Activated CD4-positive, alpha-beta T cell treated with anti-CD3 and anti-CD28 coated beads, Interleukin-2, Interleukin-6, amounts not matched to agents 100 ng/mL and 50 ng/mL, durations not matched to agents 16 hours and 8 hours (primary cell): Measurements from ENCODE around the gene RASGEF1B.
"Not testable (repeated sequence)": the region's sequence is repeated elsewhere in the genome, so short reads cannot be mapped to it uniquely, and the experiment has no call there.

Experiments used
- DNase-seq: peaks from one replicate; pipeline ENCODE4 v3.0.0-alpha.2; 2020

RASGEF1B gene

DNA sequence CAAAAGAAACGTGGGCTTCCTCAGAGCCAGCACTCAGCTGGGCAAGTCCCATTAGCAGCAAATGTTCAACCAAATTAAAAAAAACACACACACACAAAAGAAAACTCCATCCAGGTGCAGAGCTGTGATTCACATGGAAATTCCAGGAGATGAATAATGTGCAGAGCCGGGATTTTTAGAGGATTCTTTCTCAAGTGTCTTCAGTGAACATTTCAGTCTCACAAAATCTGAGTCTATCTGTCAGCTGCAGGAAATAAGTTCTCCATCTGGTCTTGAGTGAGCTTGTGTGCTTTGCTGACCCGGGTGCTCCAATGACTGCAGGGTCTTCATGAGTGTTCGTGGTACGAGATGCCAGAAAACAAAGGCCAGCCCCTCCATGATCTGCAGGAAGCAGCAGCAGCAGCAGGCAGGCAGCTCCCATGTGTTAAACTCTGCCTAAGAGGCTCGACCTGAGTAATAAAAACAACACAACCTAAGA, 44.3 kb downstream of the RASGEF1B start:
- DNase-seq = no peak

DNA sequence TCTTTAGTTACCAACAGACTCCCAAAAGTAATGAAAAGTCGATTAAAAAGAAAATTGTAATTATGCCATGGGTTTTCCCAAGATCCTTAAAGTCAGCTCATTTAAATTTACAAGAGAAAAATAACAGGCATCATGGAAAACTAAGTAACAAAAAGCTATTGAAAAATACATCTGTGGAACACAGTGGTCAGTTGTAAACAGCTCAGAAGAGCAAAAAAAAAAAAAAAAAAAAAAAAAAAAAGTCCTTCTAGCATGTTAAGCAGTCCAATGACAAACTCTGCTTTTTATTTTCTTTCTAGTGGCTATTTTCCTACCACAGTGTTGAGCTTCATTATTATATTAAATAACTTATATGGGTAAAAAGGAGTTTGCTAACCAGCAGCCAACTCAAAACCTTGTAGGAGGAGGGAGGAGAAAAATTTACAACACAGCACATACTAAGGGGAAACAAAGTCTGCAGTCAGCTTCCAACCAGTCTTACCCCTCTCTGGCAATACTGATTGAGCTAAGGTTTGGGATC, 44.9 kb downstream of the RASGEF1B start:
- DNase-seq = no peak

DNA sequence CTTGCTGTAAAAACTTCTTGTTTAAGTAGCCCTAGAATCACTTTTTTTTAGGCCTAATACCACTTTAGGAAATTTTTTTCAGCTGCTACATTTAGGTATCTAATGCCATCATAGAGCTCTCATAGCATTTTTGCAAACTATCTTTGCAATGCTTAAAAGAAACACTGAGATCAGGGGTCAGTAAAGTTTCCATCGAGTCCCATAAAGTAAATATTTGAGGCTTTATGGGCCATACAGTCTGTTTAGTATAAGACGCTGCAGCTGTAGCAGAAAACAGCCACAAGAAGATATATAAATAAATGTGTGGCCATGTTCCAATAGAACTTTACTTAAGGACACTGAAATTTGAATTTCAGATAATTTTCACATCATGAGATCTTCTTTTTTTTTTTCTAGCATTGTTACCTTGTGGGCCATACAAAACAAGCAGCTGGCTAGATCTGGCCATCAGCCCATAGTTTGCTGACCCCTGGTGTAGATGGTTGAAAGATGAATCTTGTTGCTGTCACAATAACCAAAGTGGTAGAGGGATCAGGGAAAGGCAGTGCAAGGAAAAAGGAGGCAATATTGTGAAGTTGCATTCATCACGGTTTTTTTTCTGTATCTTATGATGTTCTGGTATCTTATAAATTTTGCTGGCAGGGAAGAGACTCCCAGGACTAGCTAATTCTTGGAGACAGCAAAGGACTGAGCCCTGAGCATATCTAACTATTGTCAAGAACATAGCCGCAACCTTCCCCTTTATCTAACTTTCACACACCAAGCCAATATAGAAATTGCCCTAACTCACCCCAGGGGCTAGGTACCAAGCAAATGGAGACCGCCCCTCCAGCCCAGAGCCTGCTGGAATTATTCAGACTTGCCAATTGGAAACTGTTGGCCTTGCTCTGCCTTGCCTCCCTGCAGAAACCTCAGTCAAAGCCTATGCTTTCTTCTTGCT, 46.6 kb downstream of the RASGEF1B start:
- no peak for DNase-seq

DNA sequence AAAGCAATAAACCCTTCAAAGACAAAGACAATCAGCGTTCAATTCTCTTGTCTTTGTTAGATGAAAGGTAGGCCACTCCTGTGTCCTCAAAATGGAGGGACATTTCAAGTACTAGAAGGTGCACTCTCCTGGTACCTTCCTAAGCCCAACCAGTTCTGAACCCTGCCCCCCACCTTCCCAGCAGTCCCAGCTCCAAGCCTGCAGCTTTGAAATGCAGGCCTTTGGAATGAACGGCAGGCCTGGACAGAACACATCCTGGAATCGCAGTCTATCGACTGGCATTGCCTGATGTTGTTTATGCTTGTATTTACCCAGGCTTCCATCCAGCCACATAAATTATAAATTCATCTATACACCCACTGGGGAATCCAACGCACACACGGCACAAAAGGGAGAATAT, 47.4 kb downstream of the RASGEF1B start:
- DNase-seq = no peak

DNA sequence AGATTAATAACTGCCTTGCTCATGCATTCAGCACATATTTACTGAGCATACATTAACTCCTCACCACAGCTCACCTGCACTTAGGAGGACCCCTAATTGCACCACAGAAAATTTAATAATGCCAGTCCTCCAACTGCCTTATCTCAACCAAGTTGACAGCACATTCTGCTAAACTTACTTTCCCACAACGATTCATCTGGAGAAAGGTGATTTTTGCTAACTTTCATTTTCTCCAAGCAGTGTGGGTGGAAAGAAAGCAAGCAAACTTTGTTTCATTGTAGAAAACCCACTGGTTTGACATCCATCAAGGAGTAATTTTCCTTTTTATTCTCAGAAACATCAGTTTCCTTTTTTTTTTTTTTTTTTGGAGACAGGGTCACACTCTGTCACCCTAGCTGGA, 49.1 kb downstream of the RASGEF1B start:
- DNase-seq = peak; percentile 21

DNA sequence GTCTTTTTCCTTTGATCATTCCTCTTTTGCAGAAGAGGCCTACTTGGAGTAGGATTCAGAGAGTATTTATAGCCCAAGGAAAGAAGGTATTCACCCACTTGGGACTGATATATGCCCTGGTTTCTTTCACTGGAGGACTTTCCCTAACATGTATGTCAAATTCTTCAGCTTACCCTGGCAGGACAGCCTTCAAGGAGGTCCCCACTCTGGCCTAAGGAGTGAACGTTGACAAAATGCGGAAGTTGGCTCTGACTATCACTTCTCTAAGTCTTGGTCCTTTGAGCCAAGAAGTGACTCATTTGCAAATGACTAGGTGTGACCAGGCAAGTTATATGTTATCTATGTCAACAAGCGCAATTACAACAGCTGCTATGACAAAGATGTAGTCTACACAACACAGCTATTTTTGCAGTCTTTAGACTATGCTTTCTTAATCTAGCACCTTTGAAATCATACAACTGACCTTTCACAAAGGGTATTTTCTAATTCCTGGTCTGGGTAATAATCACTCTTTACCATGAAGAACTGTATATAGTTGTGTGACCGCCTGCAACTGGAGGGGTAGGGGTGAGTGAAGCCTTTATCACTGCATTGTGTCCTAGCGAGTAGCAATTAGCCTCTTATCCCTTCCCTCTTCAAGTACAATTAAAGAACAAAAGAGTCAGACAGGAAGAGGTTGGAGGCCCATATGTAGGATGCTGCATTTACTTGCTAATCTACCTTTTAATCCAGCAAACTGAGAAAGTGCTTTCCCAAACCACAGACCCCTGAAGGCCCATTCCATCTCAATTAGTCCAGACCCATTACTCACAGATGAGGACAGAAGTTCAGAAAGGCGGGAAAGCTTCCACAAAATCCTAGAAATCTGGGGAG, 50.1 kb downstream of the RASGEF1B start:
- peak; percentile 11 for DNase-seq

DNA sequence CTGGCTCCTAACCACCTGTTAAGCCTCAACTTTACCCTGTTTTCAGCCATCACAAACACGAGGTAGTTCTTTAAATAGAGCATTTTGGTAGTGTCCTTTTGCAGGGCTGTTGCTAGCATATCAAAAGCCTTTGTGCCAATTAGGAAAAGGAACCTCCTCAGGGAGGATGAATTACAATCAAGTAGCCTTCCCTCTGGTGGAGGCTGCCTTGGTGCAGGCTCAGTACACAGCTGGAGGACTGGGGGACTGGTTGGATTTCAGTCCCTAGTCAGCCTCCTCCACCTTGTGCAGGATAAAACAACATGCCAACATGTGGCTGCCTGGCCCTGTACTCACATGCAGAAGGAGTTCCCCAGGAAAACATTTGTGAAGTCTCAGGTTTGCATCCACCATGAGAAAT, 53.1 kb downstream of the RASGEF1B start:
- DNase-seq = no peak

DNA sequence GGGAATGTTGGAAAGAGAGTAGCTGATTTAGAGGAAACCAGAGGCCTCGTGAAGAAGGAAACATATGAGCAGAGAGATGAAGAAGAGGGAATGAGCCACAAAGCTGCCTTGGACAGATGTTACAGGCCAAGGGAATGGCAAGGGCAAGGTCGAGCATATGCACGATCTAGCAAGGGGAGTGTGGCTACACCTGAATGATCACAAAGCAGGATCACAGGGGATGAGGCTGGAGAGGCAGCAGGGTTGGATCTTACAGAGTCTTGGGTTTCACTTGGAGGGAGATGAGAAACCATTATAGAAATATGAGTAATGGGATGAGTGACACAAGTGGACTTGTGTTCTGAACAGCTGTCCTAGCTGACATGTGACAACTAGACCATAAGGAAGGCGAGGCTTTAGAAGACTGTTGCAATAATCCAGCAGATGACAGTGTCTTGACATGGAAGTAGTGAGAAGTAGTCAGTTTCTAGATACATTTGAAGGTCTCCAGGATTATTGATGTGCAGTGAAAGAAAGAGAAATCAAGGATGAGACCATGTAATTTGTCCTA, 58.7 kb downstream of the RASGEF1B start:
- no peak for DNase-seq

DNA sequence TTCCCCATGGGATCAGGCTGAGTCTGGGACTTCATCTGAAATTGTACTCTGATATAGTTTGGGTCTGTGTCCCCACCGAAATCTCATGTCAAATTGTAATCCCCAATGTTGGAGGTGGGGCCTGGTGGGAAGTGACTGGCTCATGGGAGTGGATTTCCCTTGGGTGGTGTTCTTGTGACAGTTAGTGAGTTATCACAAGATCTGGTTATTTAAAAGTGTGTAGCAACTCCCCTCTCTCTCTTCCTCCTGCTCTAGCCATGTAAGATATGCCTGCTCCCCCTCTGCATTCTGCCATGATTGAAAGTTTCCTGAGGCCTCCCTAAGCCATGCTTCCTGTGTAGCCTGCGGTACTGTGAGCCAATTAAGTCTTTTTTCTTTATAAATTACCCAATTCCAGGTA, 61.0 kb downstream of the RASGEF1B start:
- no peak for DNase-seq

DNA sequence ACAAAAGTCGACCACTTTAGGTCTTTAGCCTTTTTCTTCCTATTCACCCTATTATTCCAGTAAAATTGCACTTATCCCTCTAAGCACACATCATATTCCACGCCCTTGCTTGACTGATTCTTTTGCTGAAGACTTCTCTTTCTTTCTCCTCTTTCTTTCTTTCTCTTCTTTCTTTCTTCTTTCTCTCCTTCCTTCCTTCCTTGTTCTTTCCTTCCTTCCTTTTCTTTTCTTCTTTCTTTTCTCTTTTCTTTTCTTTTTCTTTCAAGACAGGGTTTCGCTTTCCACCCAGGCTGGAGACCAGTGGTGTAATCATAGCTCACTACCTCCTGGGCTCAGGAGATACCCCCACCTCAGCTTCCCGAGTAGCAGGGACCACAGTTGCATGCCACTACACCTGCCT, 61.9 kb downstream of the RASGEF1B start:
- no peak for DNase-seq

DNA sequence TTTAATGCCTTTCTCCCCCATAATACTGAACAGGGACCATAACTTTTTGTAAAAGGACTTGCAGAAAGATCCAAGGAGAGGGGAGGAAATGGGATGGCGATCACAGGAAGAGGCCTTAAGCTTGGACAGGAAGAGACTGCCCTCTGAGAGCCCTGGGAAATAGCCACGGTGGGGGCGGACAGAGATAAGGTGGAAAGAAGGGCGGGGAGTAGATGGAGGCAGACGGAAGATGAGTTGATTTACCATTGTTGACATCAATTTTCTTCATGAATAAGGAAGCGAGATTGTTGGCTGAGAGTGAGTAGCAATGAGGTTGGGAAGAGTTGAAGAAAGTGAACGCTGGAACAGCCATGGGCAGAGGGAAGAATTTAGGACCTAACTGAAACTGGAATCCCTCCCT, 63.4 kb downstream of the RASGEF1B start:
- DNase-seq = no peak

DNA sequence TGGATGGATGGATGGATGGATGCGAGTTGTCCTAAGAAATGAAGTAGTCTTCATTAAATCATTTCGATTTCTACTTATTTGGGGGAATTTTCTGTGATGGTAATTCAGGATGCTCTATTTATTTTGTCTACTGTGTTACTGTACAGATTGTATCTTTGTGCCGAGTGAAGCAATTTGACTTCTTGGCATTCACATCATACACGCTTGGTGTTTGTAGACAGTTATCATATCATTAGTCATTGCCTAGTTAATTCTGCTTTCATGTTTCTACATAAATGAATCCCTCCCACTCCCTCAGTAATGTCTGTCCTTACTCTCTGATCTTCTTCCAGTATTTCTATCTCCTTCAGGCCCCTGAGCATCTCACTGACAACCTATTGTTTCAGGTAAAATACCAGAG, 64.0 kb downstream of the RASGEF1B start:
- DNase-seq = no peak

DNA sequence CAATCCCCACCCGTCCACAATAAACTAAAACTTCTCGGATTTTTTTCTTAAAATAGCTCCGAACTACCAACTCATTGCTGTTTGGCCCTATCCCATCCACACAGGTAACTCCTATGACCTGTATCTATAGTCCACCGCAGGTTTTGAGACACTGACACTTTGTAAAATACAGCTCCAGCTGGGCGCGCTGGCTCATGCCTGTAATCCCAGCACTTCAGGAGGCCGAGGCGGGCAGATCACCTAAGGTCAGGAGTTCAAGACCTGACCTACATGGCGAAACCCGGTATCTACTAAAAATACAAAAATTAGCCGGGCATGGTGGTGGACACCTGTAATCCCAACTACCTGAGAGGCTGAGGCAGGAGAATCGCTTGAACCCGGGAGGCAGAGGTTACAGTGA, 65.2 kb downstream of the RASGEF1B start:
- DNase-seq = not testable (repeated sequence)

DNA sequence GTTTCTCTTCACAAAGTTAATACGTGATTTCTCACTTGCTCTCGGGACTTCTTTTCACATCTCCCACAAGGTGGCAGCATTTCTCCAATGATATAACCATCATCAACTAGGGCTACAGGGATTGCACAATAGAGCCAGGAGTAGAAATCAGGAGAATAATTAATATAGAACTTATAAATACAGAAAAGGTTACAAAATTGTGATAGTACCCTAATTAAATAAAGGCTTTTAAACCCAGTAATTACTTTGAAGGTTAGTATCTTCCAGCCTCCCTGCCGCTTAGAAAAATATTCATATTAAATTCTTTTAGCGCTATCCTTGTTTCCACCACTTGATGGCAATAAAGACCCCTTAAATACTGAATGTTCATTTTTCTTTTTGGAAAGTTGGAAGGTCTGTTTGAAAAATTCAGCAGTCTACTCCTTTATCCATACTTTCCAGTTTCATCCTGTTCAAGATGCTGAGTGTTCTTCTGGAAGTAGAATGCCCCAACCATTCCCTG, 65.8 kb downstream of the RASGEF1B start:
- peak; percentile 74 for DNase-seq

DNA sequence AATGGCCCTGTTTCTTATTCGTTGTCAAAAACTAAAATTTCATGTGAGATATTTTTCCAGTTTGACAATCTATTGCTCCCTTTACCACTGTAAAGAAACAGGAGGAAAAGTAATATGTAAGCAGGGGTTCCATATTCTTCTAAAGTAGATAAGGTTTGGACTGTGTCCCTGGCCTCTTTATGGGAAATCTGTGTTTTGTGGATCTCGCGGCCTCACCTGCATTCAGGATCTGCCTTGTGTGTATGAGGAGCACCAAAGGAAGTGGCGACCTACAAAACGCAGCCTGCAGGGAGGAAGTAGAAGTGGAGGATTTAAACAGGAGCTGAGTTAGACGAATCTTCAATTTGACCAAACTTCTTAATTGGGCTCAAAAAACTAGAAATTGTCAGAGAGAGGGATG, 67.0 kb downstream of the RASGEF1B start:
- no peak for DNase-seq

DNA sequence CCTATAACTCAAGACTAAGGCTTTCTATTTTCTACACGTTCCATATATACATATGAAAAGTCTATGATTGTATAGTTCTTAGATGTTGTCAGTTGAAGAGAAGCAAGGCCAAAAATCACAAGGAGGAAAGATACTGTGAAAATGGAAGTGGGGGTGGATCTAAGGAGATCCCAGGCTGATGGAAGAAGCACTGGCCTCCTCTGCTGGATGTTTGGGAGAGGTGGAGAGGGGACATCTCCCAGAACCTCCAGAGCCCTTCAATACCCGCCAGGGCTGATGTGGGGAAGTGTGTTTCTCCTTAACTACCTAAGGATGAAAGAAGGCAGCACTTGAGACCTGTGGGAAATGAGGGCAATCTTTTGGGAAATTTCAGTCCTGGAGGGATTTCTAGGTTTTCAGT, 67.4 kb downstream of the RASGEF1B start:
- no peak for DNase-seq

DNA sequence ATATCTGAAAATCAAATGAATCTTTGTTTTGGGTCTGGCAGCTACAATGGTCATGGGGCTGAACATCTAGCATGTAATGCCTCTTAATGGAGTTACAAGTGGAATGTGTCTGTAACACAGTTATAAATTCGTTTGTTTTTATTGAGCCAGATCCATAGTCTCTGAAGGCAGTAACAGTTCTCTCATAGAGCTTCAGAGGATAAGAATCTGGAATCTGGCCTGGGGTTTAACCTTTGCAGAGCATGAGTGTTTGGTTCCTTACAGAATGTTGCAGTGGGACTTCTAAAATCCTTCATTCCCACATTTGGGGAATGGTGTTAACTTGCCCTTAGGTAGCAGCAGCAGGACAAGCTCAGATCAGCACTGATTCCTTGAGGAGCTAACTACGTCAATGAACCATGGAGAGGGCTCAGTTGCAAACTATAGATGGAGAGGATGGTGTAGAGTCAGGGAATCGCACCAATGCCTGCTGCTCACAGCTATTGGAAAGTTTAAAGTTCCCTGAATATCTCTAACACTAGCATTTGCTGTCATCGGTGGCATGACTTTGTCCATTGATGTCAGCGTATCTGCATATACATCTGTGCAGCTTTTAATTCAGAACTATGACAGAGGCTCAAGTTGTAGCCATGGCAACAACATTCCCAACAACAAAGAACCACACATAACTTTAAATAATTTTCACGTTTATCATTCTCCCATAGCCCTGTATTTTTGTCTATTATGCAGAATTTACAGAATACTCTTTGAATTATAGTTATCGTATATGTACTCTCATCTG, 72.2 kb downstream of the RASGEF1B start:
- DNase-seq = no peak

DNA sequence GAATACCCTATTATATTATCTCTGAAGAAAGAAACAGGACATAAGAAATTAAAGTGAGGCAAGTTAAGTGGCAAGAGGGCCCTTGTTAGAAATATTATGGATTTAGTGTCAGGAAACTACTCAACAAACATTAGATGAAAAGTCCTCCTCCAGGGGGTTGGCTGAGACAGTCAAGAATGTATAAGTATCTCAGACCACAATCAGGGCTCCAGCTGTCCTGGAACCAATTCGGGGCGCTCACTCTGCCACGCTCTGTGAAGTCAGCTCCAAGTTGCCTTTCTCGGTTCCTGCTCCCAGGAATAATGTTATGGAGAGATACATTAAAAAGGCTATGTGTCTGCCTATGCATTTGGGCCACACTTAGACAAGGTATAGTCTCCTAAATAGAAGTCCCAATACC, 73.3 kb downstream of the RASGEF1B start:
- no peak for DNase-seq

DNA sequence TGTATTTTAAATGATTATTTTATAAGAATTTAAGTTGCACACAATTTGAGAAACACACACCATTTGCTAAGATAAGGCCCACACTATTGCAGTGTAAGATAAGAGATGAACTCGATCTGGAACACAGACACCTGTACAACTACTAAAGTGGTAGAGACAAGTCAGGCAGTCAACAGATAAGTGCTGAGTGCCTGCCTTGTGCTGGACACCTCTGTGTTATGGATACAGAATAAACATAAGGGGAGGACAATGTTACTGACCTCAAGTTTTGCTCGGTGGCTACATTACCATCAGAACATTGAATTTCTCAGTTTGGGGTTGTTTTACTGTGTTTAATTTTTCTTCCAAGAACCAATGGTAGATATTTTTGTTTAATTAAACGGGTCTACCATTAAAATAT, 74.1 kb downstream of the RASGEF1B start:
- no peak for DNase-seq

DNA sequence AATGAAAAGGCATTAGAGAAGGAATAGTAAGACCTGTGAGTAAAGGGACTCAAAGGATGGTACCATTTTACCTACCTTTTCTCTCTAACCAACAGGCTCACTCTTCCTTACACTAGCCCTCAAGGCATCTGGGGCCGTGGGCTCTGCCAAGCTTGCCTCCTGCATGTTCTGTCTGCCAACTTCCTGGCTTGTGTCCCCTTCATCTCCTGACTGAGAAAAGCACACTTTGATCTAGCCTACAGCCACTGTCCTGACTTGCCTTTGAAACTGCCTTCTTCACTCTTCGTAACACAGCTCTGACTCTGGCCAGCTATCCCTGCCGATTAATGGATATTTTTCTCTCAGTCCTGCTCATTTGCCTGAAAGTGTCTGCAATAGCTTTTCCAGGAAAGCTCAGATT, 76.5 kb downstream of the RASGEF1B start:
- DNase-seq = no peak

DNA sequence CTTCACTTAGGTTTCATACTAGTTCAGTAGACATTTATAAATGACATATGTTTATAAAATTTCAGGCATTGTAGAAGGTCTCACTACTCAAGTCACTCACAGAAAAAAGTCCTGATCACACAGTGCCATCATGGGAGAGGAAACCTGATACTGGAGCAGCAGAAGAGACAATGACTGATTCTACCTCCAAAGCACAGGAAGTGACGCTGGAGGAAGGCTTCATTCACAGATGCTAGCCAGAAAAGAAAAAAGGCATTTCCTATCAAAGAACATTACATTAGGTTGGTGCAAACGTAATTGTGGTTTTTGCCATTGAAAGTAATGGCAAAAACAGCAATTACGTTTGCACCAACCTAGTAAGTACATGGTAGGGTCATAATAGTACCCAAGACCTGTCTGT, 79.5 kb downstream of the RASGEF1B start:
- no peak for DNase-seq

DNA sequence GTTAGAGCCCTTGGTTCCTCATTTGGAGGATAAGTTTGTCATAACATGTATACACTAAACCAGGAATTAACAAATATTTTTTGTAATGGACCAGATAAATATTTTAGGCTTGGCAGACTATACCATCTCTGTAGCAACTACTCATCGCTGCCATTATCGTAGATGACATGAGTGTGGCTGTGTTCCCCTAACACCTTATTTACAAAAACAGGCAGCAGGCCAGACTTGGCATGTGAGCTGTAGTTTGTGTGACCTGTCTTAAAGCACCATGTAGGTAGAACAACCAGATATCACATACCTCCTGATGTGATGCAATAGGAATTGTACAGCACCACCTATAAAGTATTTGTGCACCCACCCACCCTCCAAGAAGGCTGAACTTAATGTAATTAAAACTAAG, 82.0 kb downstream of the RASGEF1B start:
- DNase-seq = no peak
